Measurements from ENCODE around the gene DEPDC5. TPM values are rescaled to one million over a fixed set of nuclear protein-coding genes. Genes with fewer than 3 reads are reported as not detected.

The DEPDC5 gene
- total RNA-seq, 4 donors from 2014 or later, result 25.9 to 86.4 (median 45.6) TPM

GRCh38 chr22:31933406-31933805, 179.6 kb downstream of the DEPDC5 start:
- Histone ChIP-seq H3K27ac (no peak overlapping the region), H3K9me3 (no peaks in the 10 kb centered on the region), H3K27me3 (no peaks in the 10 kb centered on the region), H3K4me1 (no peaks in the 10 kb centered on the region), H3K36me3 (no peaks in the 10 kb centered on the region), H3K4me3 (no peak overlapping the region)
- 90% methylated on average over 6 of the region's 6 CpGs; no CpG with 5 or more reads in 1 of the 2 donors for WGBS, 2 donors (ENCODE audit: low coverage in 1 of 2)
- intact Hi-C loops (cut with DNase I; ENCODE audit: low total_unique reads) (no loop called here), in situ Hi-C loops (cut with MboI; ENCODE audit: low pct_ligation_motif_present in 1 of 4, low pct_unique_long_range_greater_than_20kb in 1 of 4, low sequenced_read_pairs in 3 of 4) (loop anchor here in 1 of 4 donors (25.0 kb wide), 1 partner anchor 271 kb away; the partner anchor contains the start of gene PISD)
- DNase-seq, result no peak
- no peak for TF ChIP-seq POLR2A (IDR thresholded peaks at IDR 0.05)
- no peak for TF ChIP-seq POLR2AphosphoS5 (IDR thresholded peaks at IDR 0.05)
- no peak for TF ChIP-seq EP300 (IDR thresholded peaks at IDR 0.05; ENCODE audit: low read depth)

DNA sequence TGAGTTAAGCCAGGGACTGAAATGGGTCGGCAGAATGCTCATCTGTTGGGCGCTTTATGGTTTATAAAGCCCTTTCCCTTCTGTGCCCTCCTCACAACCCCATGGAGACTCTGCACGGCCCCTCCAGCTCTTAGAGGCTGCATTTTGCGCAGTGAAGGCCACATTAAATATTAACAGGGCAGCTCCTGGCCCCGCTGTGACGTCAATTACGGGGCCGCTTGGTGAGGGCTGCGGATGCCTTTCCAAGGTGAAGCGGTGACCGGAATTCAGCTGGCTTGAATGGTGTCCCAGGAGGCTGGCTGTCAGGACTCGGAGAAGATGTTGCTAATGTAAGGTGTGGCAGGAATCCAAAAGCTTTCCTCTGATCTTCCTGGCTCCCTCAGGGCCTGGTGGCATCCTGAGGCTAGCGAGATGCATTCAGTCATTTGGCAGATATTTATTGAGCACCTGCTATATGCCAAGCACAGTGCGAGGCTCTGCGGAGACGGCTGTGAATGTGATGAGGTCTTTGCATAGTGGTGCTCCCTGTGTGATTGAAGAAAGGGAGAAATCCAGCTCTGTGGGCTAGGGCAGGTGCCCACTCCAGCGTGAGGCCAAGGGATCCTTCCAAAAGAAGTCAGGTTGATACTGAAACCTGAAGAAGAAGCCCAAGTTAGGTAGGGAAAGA, 180.1 kb downstream of the DEPDC5 start:
- TF ChIP-seq POLR2A (IDR thresholded peaks at IDR 0.05), result no peak
- no peak for TF ChIP-seq POLR2AphosphoS5 (IDR thresholded peaks at IDR 0.05)
- no peak for TF ChIP-seq CTCF (IDR thresholded peaks at IDR 0.05)
- TF ChIP-seq EP300 (IDR thresholded peaks at IDR 0.05; ENCODE audit: low read depth), result no peak
- Histone ChIP-seq H3K27ac (no peak overlapping the region), H3K36me3 (no peaks in the 10 kb centered on the region), H3K4me3 (no peak overlapping the region), H3K27me3 (no peaks in the 10 kb centered on the region), H3K4me1 (no peaks in the 10 kb centered on the region), H3K9me3 (no peaks in the 10 kb centered on the region)
- WGBS, 2 donors (ENCODE audit: low coverage in 1 of 2), result 79 to 94% methylated on average over 5 to 17 of the region's 17 CpGs
- intact Hi-C loops (cut with DNase I; ENCODE audit: low total_unique reads) (no loop called here), in situ Hi-C loops (cut with MboI; ENCODE audit: low pct_ligation_motif_present in 1 of 4, low pct_unique_long_range_greater_than_20kb in 1 of 4, low sequenced_read_pairs in 3 of 4) (loop anchor here in 1 of 4 donors (25.0 kb wide), 1 partner anchor 272 kb away; the partner anchor contains the start of gene PISD)
- no peak for DNase-seq

DNA sequence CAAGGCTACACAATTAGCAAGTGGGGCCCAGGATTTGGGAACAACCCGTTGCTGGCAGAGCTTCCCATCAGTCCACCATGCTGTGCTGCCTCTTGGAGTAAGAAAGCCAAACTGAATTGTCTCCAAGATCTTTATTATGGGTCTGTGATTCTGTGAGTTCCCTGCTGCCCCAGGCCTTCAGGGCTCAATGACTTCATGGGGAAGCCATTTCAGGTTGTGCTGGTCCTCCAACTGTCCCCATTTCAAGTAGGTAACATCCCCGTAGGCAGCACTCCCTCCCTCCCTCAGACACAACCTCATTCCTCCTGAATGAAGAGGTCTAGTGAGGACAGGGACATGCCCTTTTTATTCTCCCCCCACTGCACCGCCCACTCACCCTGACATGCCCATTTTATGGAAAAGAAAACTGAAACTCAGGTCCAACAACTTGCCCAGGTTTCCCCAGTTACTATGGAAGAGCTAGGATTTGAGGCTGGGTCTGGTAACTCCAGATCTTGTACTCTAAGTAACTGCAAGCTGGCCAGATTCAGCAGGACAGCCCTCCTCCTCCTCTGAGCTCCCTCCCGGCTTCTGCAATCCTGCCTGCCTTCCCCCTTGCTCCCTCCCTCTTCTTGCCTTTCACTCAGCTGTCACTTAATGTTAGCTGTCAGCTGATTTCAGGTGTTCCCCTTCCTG, 182.3 kb downstream of the DEPDC5 start:
- TF ChIP-seq CTCF (IDR thresholded peaks at IDR 0.05) (no peak), POLR2A (IDR thresholded peaks at IDR 0.05) (no peak), EP300 (IDR thresholded peaks at IDR 0.05; ENCODE audit: low read depth) (no peak), POLR2AphosphoS5 (IDR thresholded peaks at IDR 0.05) (no peak)
- 75% methylated on average over 4 of the region's 4 CpGs; no CpG with 5 or more reads in 1 of the 2 donors for whole genome bisulfite sequencing, 2 donors (ENCODE audit: low coverage in 1 of 2)
- no peaks in the 10 kb centered on the region for H3K27me3 ChIP-seq
- in situ Hi-C loops (cut with MboI; ENCODE audit: low pct_ligation_motif_present in 1 of 4, low pct_unique_long_range_greater_than_20kb in 1 of 4, low sequenced_read_pairs in 3 of 4), result loop anchor here in 1 of 4 donors (25.0 kb wide), 1 partner anchor 274 kb away; the partner anchor contains the start of gene PISD
- no peak overlapping the region for H3K27ac ChIP-seq
- H3K4me3 ChIP-seq, result no peak overlapping the region
- intact Hi-C loops (cut with DNase I; ENCODE audit: low total_unique reads), result no loop called here
- no peaks in the 10 kb centered on the region for H3K36me3 ChIP-seq
- DNase-seq, result no peak
- H3K9me3 ChIP-seq, result no peaks in the 10 kb centered on the region
- no peaks in the 10 kb centered on the region for H3K4me1 ChIP-seq

DNA sequence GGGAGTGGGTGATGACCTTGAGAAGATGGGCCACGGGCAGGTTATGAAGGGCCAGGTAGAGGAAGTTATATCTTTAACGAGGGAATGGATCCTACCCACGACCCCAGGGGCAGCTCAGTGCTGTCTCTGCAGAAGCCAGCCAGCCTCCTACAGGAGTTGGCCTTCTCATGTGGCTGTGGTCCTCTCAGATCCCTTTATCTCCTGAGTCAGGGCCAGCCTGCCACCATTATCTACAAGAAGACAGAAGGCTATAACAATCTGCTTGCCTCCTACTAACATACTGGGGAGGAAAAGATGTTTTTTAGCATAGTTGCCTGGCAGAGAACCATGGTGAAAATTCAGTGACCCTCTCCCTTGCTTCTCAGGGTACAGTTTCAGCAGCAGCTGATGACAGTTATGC, 183.5 kb downstream of the DEPDC5 start:
- intact Hi-C loops (cut with DNase I; ENCODE audit: low total_unique reads), result no loop called here
- Histone ChIP-seq H3K9me3 (no peaks in the 10 kb centered on the region), H3K36me3 (no peaks in the 10 kb centered on the region), H3K4me3 (no peak overlapping the region), H3K27me3 (no peaks in the 10 kb centered on the region), H3K4me1 (no peaks in the 10 kb centered on the region), H3K27ac (no peak overlapping the region)
- no peak for DNase-seq
- in situ Hi-C loops (cut with MboI; ENCODE audit: low pct_ligation_motif_present in 1 of 4, low pct_unique_long_range_greater_than_20kb in 1 of 4, low sequenced_read_pairs in 3 of 4), result loop anchor here in 1 of 4 donors (25.0 kb wide), 1 partner anchor 275 kb away; the partner anchor contains the start of gene PISD
- no peak for TF ChIP-seq CTCF (IDR thresholded peaks at IDR 0.05)
- TF ChIP-seq POLR2AphosphoS5 (IDR thresholded peaks at IDR 0.05), result no peak
- no peak for TF ChIP-seq EP300 (IDR thresholded peaks at IDR 0.05; ENCODE audit: low read depth)
- 69% methylated on average over 3 of the region's 3 CpGs; no CpG with 5 or more reads in 1 of the 2 donors for WGBS, 2 donors (ENCODE audit: low coverage in 1 of 2)

All from transverse colon (tissue), 4 donors.